Tongue (tissue), 2 donors: ENCODE measurements around the gene DOK6. TPM values are rescaled to one million over a fixed set of nuclear protein-coding genes. Genes with fewer than 3 reads are reported as not detected.
A peak's percentile ranks its signal among the peaks of the same experiment; 100 is the strongest.

Experiments used
- DNase-seq: peaks from one replicate; pipeline ENCODE4 v3.0.0-alpha.2; 2015
- total RNA-seq: library from RNA; depleted of rRNA; stranded (reverse); fragments of >200 nt; gene quantifications from one replicate; pipeline ENCODE4 v1.2.3, GENCODE V29; 2014

Gene DOK6
- total RNA-seq, 1 donor from 2014 or later, result 3.9 TPM

- no peak for DNase-seq
Measured at GRCh38 chr18:69752737-69753380, 352.2 kb downstream of the DOK6 start.

GRCh38 chr18:69754108-69754507, 353.4 kb downstream of the DOK6 start:
- no peak for DNase-seq

GRCh38 chr18:69755041-69755440, 354.4 kb downstream of the DOK6 start:
- DNase-seq, result no peak

- DNase-seq, result no peak
Measured at GRCh38 chr18:69755856-69756496, 355.3 kb downstream of the DOK6 start.

- DNase-seq, result no peak
Measured at GRCh38 chr18:69757733-69758132, 357.0 kb downstream of the DOK6 start.

GRCh38 chr18:69758458-69758857, 357.8 kb downstream of the DOK6 start:
- no peak for DNase-seq

GRCh38 chr18:69759046-69759445, 358.4 kb downstream of the DOK6 start:
- DNase-seq, result no peak

GRCh38 chr18:69763002-69763401, 362.3 kb downstream of the DOK6 start:
- no peak for DNase-seq

GRCh38 chr18:69763821-69764220, 363.1 kb downstream of the DOK6 start:
- DNase-seq, result no peak

- DNase-seq, result no peak
Measured at GRCh38 chr18:69770238-69770637, 369.6 kb downstream of the DOK6 start.

GRCh38 chr18:69774831-69775230, 374.1 kb downstream of the DOK6 start:
- no peak for DNase-seq

- DNase-seq, result no peak
Measured at GRCh38 chr18:69777248-69777647, 376.6 kb downstream of the DOK6 start.

GRCh38 chr18:69778680-69779079, 378.0 kb downstream of the DOK6 start:
- no peak for DNase-seq

GRCh38 chr18:69780851-69781250, 380.2 kb downstream of the DOK6 start:
- no peak for DNase-seq

- no peak for DNase-seq
Measured at GRCh38 chr18:69784815-69785214, 384.1 kb downstream of the DOK6 start.

- no peak for DNase-seq
Measured at GRCh38 chr18:69785466-69785865, 384.8 kb downstream of the DOK6 start.

GRCh38 chr18:69786427-69786826, 385.7 kb downstream of the DOK6 start:
- no peak for DNase-seq

GRCh38 chr18:69787825-69788547, 387.3 kb downstream of the DOK6 start:
- DNase-seq, result peak; percentile 4

GRCh38 chr18:69789794-69790193, 389.1 kb downstream of the DOK6 start:
- DNase-seq, result no peak

GRCh38 chr18:69790649-69791048, 390.0 kb downstream of the DOK6 start:
- no peak for DNase-seq

- DNase-seq, result peak; percentile 13
Measured at GRCh38 chr18:69795791-69796190, 395.1 kb downstream of the DOK6 start.

GRCh38 chr18:69804776-69805501, 404.3 kb downstream of the DOK6 start:
- DNase-seq, result no peak

GRCh38 chr18:69808399-69808798, 407.7 kb downstream of the DOK6 start:
- DNase-seq, result no peak
